Keratinocyte (primary cell): ENCODE measurements around the gene WDR49. TPM values are rescaled to one million over a fixed set of nuclear protein-coding genes. Genes with fewer than 3 reads are reported as not detected.

Experiments used
- DNase-seq: peaks from one replicate; pipeline ENCODE4 v3.0.0-alpha.2; 2011; ENCODE audit warnings: low read depth, missing footprints, low spot score
- FAIRE-seq: peaks from 2 replicates; lab custom pipeline; 2011; peaks lifted over from hg19 to GRCh38; lab: Jason Lieb, UNC
- H2AFZ ChIP-seq: 2 replicates; pipeline ENCODE4 v1.6.0; 2012; ENCODE audit warnings: low read length, control low read depth, inconsistent platforms; ENCODE audit not compliant: control insufficient read depth
- H3K27ac ChIP-seq: 2 replicates; pipeline ENCODE4 v1.5.1; 2011; ENCODE audit warnings: low read length; ENCODE audit not compliant: control insufficient read depth, insufficient read depth
- H3K27me3 ChIP-seq: 3 replicates; pipeline ENCODE4 v1.6.0; 2011; ENCODE audit warnings: low read length; ENCODE audit not compliant: control insufficient read depth, insufficient read depth; ENCODE audit errors: extremely low read depth
- H3K36me3 ChIP-seq, 2 experiments: 2 replicates in 1 of 2; 3 replicates in 1 of 2; pipeline ENCODE4 v1.5.1; 2011; ENCODE audit warnings: low read length in 2 of 2, mild to moderate bottlenecking in 1 of 2; ENCODE audit not compliant: control insufficient read depth in 2 of 2, insufficient read depth in 2 of 2; ENCODE audit errors: extremely low read depth in 1 of 2
- H3K4me1 ChIP-seq: 3 replicates; pipeline ENCODE4 v1.5.1; 2011; ENCODE audit warnings: low read length; ENCODE audit not compliant: control insufficient read depth, insufficient read depth; ENCODE audit errors: extremely low read depth
- H3K4me2 ChIP-seq: 3 replicates; pipeline ENCODE4 v1.6.0; 2011; ENCODE audit warnings: low read depth, low read length; ENCODE audit not compliant: control insufficient read depth, insufficient read depth; ENCODE audit errors: extremely low read depth
- H3K4me3 ChIP-seq, 3 experiments: fragments of 200-600 bp in 1 of 3; sonication (generic) in 1 of 3; 2 replicates in 2 of 3; 3 replicates in 1 of 3; pipeline ENCODE4 v1.5.1; 2011 to 2016; ENCODE audit warnings: low read length in 3 of 3, mild to moderate bottlenecking in 3 of 3, control low read depth in 2 of 3, inconsistent platforms in 1 of 3, low read depth in 1 of 3, mixed read lengths in 1 of 3, mixed run types in 1 of 3, moderate library complexity in 1 of 3; ENCODE audit not compliant: control insufficient read depth in 2 of 3, insufficient read depth in 2 of 3; ENCODE audit errors: extremely low read depth in 1 of 3
- H3K79me2 ChIP-seq: 2 replicates; pipeline ENCODE4 v1.6.0; 2012; ENCODE audit warnings: low read length; ENCODE audit not compliant: control insufficient read depth, insufficient read depth
- H3K9ac ChIP-seq: 3 replicates; pipeline ENCODE4 v1.6.0; 2011; ENCODE audit warnings: low read length; ENCODE audit not compliant: control insufficient read depth, insufficient read depth; ENCODE audit errors: extremely low read depth
- H3K9me1 ChIP-seq: 3 replicates; pipeline ENCODE4 v1.6.0; 2011; ENCODE audit warnings: low read length; ENCODE audit not compliant: control insufficient read depth, insufficient read depth; ENCODE audit errors: extremely low read depth
- H3K9me3 ChIP-seq: 2 replicates; pipeline ENCODE4 v1.5.1; 2012; ENCODE audit warnings: low read depth, low read length; ENCODE audit not compliant: control insufficient read depth
- H4K20me1 ChIP-seq: 3 replicates; pipeline ENCODE4 v1.6.0; 2011; ENCODE audit warnings: low read length; ENCODE audit not compliant: control insufficient read depth, insufficient read depth; ENCODE audit errors: extremely low read depth
- CTCF ChIP-seq, 3 experiments: IDR thresholded peaks in 1 of 3; conservative IDR thresholded peaks in 1 of 3; optimal IDR thresholded peaks in 1 of 3; 2 replicates in 2 of 3; 3 replicates in 1 of 3; pipeline versions ENCODE3 to v1.5.1; 2011; ENCODE audit warnings: low read length in 3 of 3, mild to moderate bottlenecking in 3 of 3, moderate library complexity in 2 of 3, control low read depth in 1 of 3, inconsistent platforms in 1 of 3; ENCODE audit not compliant: insufficient read depth in 2 of 3; ENCODE audit errors: extremely low read depth in 1 of 3
- EZH2 ChIP-seq: IDR thresholded peaks from one replicate; pipeline ENCODE4 v1.6.1; 2012; ENCODE audit warnings: inconsistent platforms, mild to moderate bottlenecking, low read length, moderate library complexity
- dilution Hi-C: fragments of 300-500 bp; cut with MboI; formaldehyde crosslinking; loops from one replicate; pipeline ENCODE4 v1.7.0; 2020; ENCODE audit warnings: low sequenced_read_pairs; ENCODE audit not compliant: extremely low pct_ligation_motif_present
- polyA plus RNA-seq, 5 experiments: library from polyadenylated mRNA; depleted of rRNA in 3 of 5; stranded (reverse) in 3 of 5; stranded (forward) in 1 of 5; unstranded in 1 of 5; fragments of >200 nt; gene quantifications; 1 replicate in 1 of 5; 2 replicates in 3 of 5; 3 replicates in 1 of 5; pipeline versions ENCODE4 v1.2.1 to v1.2.3, GENCODE V29; 2011 to 2012; ENCODE audit warnings: missing spikeins in 2 of 5, low read depth in 1 of 5, low replicate concordance in 1 of 5

WDR49 gene
- polyA plus RNA-seq, 1 donor (not counting 4 experiments of a cell fraction or from before 2014, with no cell fraction given): not detected

GRCh38 chr3:167649746-167650145, 4.0 kb downstream of the WDR49 start:
- FAIRE-seq (no peak), DNase-seq (no peak)
- H2AFZ ChIP-seq: no peak overlapping the region
- H3K79me2 ChIP-seq: no peaks in the 10 kb centered on the region
- no peak overlapping the region for H3K4me2 ChIP-seq
- H3K9me1 ChIP-seq: no peaks in the 10 kb centered on the region
- dilution Hi-C loops: no loop called here
- no peaks in the 10 kb centered on the region for H3K9me3 ChIP-seq
- no peak overlapping the region for H3K27ac ChIP-seq
- H4K20me1 ChIP-seq: no peaks in the 10 kb centered on the region
- H3K36me3 ChIP-seq: no peaks in the 10 kb centered on the region
- H3K27me3 ChIP-seq: no peaks in the 10 kb centered on the region
- H3K4me3 ChIP-seq: no peak overlapping the region
- TF ChIP-seq EZH2: no peak
- TF ChIP-seq CTCF (optimal IDR thresholded peaks at IDR 0.05 in 1 of 3, IDR thresholded peaks at IDR 0.05 in 1 of 3, conservative IDR thresholded peaks at IDR 0.05 in 1 of 3; ENCODE audit: extremely low read depth in 1 of 3, insufficient read depth in 2 of 3, low read length in 3 of 3): no peak
- no peak overlapping the region for H3K9ac ChIP-seq
- no peaks in the 10 kb centered on the region for H3K4me1 ChIP-seq

- TF ChIP-seq EZH2 (no peak), CTCF (optimal IDR thresholded peaks at IDR 0.05 in 1 of 3, IDR thresholded peaks at IDR 0.05 in 1 of 3, conservative IDR thresholded peaks at IDR 0.05 in 1 of 3; ENCODE audit: extremely low read depth in 1 of 3, insufficient read depth in 2 of 3, low read length in 3 of 3) (no peak)
- Histone ChIP-seq H3K36me3 (no peaks in the 10 kb centered on the region), H3K9me3 (no peaks in the 10 kb centered on the region), H3K9ac (no peak overlapping the region), H3K4me2 (no peak overlapping the region), H3K27me3 (no peaks in the 10 kb centered on the region), H3K9me1 (no peaks in the 10 kb centered on the region), H3K27ac (no peak overlapping the region), H4K20me1 (no peaks in the 10 kb centered on the region), H2AFZ (no peak overlapping the region), H3K4me3 (no peak overlapping the region), H3K4me1 (no peaks in the 10 kb centered on the region), H3K79me2 (no peaks in the 10 kb centered on the region)
- DNase-seq (no peak), FAIRE-seq (no peak)
- dilution Hi-C loops: no loop called here
Measured at GRCh38 chr3:167644611-167645010, 9.1 kb downstream of the WDR49 start.
